Measurements from ENCODE around the gene AFF1. TPM values are rescaled to one million over a fixed set of nuclear protein-coding genes. Genes with fewer than 3 reads are reported as not detected.

Gene AFF1
- polyA plus RNA-seq, 1 donor (not counting 4 experiments of a cell fraction or from before 2014, with no cell fraction given), result 14.4 TPM

GRCh38 chr4:86970447-86971354, 35.9 kb downstream of the AFF1 start:
- Histone ChIP-seq H3K36me3 (ENCODE audit: control insufficient read depth in 2 of 2, extremely low read depth in 1 of 2, insufficient read depth in 2 of 2, low read length in 2 of 2) (peaks cover 0 to 3% of the 10 kb centered on the region in 2 experiments), H3K4me3 (ENCODE audit: control insufficient read depth in 2 of 3, extremely low read depth in 1 of 3, insufficient read depth in 2 of 3, low read depth in 1 of 3, low read length in 3 of 3) (no peak overlapping the region), H3K9me1 (ENCODE audit: control insufficient read depth, extremely low read depth, insufficient read depth, low read length) (peaks cover 8% of the 10 kb centered on the region), H3K27me3 (ENCODE audit: control insufficient read depth, extremely low read depth, insufficient read depth, low read length) (no peaks in the 10 kb centered on the region), H3K4me1 (ENCODE audit: control insufficient read depth, extremely low read depth, insufficient read depth, low read length) (peaks cover 25% of the 10 kb centered on the region), H3K79me2 (ENCODE audit: control insufficient read depth, insufficient read depth, low read length) (peaks cover 57% of the 10 kb centered on the region), H3K9ac (ENCODE audit: control insufficient read depth, extremely low read depth, insufficient read depth, low read length) (no peak overlapping the region), H2AFZ (ENCODE audit: control insufficient read depth, low read length) (no peak overlapping the region), H3K4me2 (ENCODE audit: control insufficient read depth, extremely low read depth, insufficient read depth, low read depth, low read length) (peak overlapping the region; percentile 19), H4K20me1 (ENCODE audit: control insufficient read depth, extremely low read depth, insufficient read depth, low read length) (peaks cover 2% of the 10 kb centered on the region), H3K27ac (ENCODE audit: control insufficient read depth, insufficient read depth, low read length) (peak overlapping the region; percentile 5), H3K9me3 (ENCODE audit: control insufficient read depth, low read depth, low read length) (no peaks in the 10 kb centered on the region)
- DNase-seq (ENCODE audit: low read depth, low spot score), result no peak
- TF ChIP-seq CTCF (optimal IDR thresholded peaks at IDR 0.05 in 1 of 3, IDR thresholded peaks at IDR 0.05 in 1 of 3, conservative IDR thresholded peaks at IDR 0.05 in 1 of 3; ENCODE audit: extremely low read depth in 1 of 3, insufficient read depth in 2 of 3, low read length in 3 of 3), result no peak
- no peak for TF ChIP-seq EZH2 (IDR thresholded peaks at IDR 0.05; ENCODE audit: low read length)
- no peak for FAIRE-seq
- dilution Hi-C loops (cut with MboI; ENCODE audit: extremely low pct_ligation_motif_present, low sequenced_read_pairs), result no loop called here

GRCh38 chr4:86971355-86971683, 36.5 kb downstream of the AFF1 start:
- dilution Hi-C loops (cut with MboI; ENCODE audit: extremely low pct_ligation_motif_present, low sequenced_read_pairs), result no loop called here
- FAIRE-seq, result no peak
- H3K79me2 ChIP-seq (ENCODE audit: control insufficient read depth, insufficient read depth, low read length), result peaks cover 60% of the 10 kb centered on the region
- DNase-seq (ENCODE audit: low read depth, low spot score), result no peak
- H3K27ac ChIP-seq (ENCODE audit: control insufficient read depth, insufficient read depth, low read length), result no peak overlapping the region
- H3K4me3 ChIP-seq (ENCODE audit: control insufficient read depth in 2 of 3, extremely low read depth in 1 of 3, insufficient read depth in 2 of 3, low read depth in 1 of 3, low read length in 3 of 3), result no peak overlapping the region
- peaks cover 2 to 3% of the 10 kb centered on the region in 2 experiments for H3K36me3 ChIP-seq (ENCODE audit: control insufficient read depth in 2 of 2, extremely low read depth in 1 of 2, insufficient read depth in 2 of 2, low read length in 2 of 2)
- no peaks in the 10 kb centered on the region for H3K27me3 ChIP-seq (ENCODE audit: control insufficient read depth, extremely low read depth, insufficient read depth, low read length)
- H2AFZ ChIP-seq (ENCODE audit: control insufficient read depth, low read length), result no peak overlapping the region
- no peak overlapping the region for H3K4me2 ChIP-seq (ENCODE audit: control insufficient read depth, extremely low read depth, insufficient read depth, low read depth, low read length)
- H3K9me1 ChIP-seq (ENCODE audit: control insufficient read depth, extremely low read depth, insufficient read depth, low read length), result peaks cover 12% of the 10 kb centered on the region
- no peak overlapping the region for H3K9ac ChIP-seq (ENCODE audit: control insufficient read depth, extremely low read depth, insufficient read depth, low read length)
- H3K9me3 ChIP-seq (ENCODE audit: control insufficient read depth, low read depth, low read length), result no peaks in the 10 kb centered on the region
- peaks cover 26% of the 10 kb centered on the region for H3K4me1 ChIP-seq (ENCODE audit: control insufficient read depth, extremely low read depth, insufficient read depth, low read length)
- H4K20me1 ChIP-seq (ENCODE audit: control insufficient read depth, extremely low read depth, insufficient read depth, low read length), result peaks cover 2% of the 10 kb centered on the region
- TF ChIP-seq EZH2 (IDR thresholded peaks at IDR 0.05; ENCODE audit: low read length) (no peak), CTCF (optimal IDR thresholded peaks at IDR 0.05 in 1 of 3, IDR thresholded peaks at IDR 0.05 in 1 of 3, conservative IDR thresholded peaks at IDR 0.05 in 1 of 3; ENCODE audit: extremely low read depth in 1 of 3, insufficient read depth in 2 of 3, low read length in 3 of 3) (no peak)

Data from keratinocyte (primary cell).